Measurements from ENCODE around the gene CHST14.

- TF ChIP-seq CTCF (IDR thresholded peaks at IDR 0.05 in 8 of 11, conservative IDR thresholded peaks at IDR 0.05 in 3 of 11) (no peak), POLR2A (IDR thresholded peaks at IDR 0.05) (no peak)
These were observed 35.6 kb upstream of the CHST14 start for GRCh38 chr15:40435023-40435709.
